ENCODE data around the gene PIK3CB.
"Not testable (repeated sequence)": the region's sequence is repeated elsewhere in the genome, so short reads cannot be mapped to it uniquely, and the experiment has no call there.

Gene PIK3CB

DNA sequence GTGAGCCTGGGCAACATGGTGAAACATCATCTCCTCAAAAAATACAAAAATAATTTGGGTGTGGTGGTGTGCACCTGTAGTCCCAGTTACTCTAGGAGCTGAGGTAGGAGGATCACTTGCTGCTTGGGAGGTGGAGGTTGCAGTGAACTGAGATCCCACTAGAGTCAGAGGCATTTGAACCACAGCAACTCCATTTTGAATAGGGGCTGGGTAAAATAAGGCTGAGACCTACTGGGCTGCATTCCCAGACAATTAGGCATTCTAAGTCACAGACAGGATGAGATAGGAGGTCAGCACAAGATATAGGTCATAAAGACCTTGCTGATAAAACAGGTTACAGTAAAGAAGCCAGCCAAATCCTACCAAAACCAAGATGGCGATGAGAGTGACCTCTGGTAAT is 12.1 kb upstream of the PIK3CB start:
- not testable (repeated sequence) for DNase-seq (ENCODE audit: low spot score)

DNA sequence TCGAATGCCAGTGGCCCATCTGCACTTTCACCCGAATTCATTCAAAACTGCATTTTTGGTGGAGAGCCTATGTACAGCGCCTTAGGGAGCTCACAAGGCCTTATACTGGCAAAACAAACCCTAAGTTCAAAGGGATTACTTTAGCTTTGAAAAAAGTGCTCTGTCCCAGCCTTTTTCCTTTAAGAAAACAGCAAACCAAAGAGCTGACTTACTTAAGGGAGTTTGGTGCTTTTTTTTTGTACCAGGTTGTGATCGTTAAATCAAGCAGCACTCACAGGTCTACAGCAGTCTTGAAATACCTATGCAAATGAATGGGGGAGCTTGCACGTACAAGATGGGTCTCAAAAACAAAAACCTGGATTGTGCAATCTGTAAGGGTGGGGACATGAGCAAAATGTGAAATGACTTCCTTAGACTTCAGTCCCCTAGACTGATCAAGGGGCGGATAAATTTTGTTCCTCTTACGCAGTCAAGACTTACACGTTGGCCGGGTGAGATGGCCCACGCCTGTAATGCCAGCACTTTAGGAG is 11.6 kb upstream of the PIK3CB start:
- no peak for DNase-seq (ENCODE audit: low spot score)

DNA sequence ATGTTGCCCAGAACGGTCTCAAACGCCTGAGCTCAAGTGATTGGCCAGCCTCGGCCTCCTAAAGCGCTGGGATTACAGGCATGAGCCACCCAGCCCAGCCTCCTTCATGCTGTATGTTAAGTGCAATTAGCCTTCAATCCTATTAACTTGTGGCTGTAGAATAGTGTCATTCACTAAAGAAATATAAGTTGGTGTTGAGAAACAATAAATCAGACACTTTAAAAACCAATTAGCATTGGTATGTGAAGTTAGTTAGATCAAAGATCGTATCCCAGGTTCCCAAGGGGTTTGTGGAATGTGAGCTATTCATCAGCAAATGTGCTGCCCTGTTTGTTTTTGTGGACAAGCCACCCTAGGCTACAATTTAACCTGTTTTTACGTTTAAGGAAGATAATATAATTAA is 11.0 kb upstream of the PIK3CB start:
- DNase-seq (ENCODE audit: low spot score) = no peak

DNA sequence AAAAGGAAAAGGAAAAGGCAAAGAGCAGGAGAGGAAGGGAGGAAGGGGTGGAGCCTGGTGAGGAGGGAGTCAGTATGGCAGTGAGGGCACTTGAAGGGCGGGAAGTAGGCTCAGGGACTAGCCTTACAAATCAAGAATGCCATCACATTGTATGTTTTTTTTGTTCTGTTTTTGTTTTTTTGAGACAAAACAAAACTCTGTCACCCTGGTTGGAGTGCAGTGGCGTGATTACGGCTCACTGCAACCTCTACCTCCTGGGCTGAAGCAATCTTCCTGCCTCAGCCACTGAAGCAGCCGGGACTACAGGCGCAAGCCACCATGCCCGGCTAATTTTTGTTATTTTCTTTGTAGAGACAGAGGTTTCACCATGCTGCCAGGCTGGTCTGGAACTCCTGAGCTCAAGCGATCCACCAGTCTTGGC is 10.5 kb upstream of the PIK3CB start:
- DNase-seq (ENCODE audit: low spot score) = no peak

DNA sequence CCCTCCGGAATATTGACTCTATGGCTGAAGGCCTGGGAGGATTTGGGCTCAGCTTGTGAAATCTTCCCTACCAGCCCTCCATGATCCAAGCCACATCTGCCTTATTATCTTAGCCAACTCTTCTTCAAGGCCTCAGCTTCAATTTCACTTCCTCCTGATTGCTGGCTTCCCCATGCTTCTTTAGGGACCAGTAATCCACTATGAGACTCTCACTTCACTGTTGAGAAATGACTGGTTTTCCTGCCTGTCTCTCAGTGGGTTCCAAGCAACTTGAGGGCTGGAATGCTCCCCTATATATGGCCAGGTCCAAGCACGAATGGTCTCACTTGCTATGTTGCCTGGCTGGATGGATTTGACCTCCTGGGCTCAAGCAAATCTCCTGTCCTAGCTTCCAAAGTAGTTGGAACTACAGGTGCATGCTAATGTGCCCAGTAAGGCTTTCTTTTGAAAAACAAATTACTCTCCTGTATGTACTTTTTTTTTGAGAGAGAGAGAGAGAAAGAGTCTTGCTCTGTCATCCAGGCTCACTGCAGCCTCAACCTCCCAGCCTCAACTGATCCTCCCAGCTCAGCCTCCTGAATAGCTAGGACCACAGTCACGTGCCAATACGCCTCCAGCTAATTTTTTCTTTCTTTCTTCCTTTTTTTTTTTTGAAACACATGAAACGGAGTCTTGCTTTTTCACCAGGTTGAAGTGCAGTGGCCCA is 7.9 kb upstream of the PIK3CB start:
- DNase-seq (ENCODE audit: low spot score) = no peak

DNA sequence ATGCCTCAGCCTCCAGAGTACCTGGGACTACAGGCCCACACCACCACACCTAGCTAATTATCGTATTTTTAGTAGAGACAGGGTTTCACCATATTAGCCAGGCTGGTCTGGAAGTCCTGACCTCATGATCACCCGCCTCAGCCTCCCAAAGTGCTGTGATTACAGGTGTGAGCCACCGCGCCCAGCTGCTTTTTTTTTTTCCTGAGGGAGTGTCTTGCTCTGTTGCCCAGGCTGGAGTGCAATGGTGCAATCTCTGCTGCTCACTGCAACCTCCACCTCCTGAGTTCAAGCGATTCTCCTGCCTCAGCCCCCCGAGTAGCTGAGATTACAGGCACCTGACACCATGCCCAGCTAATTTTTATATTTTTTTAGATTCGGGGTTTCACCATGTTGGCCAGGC is 3.7 kb upstream of the PIK3CB start:
- not testable (repeated sequence) for DNase-seq (ENCODE audit: low spot score)

DNA sequence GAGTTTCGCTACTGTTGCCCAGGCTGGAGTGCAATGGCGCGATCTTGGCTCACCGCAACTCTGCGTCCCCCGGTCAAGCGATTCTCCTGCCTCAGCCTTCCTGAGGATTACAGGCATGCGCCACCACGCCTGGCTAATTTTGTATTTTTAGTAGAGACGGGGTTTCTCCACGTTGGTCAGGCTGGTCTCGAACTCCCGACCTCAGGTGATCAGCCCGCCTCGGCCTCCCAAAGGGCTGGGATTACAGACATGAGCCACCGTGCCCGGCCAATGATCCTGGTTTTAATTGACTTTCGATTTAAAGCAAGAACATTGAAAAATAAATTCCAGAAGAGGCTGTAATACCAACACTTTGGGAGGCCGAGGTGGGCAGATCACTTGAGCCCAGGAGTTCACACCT is 1.1 kb upstream of the PIK3CB start:
- DNase-seq (ENCODE audit: low spot score) = not testable (repeated sequence)

DNA sequence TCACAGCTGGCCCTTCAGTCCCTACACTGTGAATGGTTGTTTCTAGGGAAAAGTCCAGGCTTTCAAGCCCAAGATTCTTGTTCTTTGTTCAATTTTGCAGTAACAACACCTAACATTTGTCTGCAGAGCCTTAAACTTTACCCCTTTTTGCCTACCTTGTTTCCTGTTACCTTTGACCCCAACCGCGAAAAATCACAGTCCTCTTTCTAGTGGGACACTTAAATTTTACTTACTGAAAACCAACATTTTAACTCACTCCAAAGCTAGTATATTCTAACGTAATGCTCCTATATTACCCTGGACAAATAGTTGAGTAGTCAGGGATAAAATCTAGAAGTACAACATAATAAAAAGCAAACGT is 649 bp upstream of the PIK3CB start:
- no peak for DNase-seq (ENCODE audit: low spot score)

DNA sequence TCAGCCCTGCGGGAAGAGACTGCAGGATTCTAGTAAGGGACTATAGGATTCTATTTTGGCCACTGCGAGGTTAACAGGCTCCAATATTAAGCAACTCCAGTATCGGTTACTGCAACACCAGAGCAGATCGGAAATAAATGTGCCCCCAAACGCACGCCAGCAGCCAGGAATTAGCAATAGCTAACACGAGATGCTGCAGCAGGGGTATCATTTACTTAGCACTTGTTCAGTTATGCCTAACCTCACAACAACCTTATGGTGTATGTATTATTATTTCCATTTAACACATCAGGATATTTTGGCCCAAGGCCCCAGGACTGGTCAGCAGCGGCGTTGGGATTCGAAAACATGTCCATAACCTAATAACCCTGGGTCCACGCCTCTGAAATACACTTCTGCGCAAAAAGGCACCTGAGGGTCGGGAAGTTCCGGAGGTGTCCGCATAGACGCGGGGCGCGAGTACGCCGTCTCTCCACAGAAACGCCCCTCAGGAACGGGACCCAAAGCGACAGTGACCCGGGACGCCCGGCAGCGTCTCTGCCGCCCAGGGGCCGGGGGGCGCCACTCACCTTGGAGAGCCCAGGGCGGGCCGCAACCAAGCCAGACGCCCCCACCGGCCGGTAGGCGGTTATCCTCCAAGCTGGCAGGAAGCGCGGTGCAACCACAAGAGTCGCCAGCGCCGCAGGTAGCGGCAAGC is 681 bp downstream of the PIK3CB start:
- DNase-seq (ENCODE audit: low spot score) = peak; percentile 66

DNA sequence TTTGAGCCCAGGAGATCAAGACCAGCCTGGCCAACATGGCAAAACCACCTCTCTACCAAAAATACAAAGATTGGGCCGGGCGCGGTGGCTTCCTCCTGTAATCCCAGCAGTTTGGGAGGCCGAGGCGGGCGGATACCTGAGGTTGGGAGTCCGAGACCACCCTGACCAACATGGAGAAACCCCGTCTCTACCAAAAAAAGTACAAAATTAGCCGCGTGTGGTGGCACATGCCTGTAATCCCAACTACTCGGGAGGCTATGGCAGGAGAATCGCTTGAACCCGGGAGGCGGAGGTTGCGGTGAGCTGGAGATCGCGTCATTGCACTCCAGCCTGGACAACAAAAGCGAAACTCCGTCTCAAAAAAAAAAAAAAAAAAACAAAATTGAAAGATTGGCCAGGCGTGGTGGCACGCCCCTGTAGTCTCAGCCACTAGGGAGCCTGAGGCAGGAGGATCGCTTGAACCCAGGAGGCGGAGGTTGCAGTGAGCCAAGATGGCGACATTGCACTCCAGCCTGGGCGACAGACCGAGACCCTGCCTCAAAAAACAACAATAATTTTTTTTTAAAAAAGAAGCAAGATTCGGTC is 2.2 kb downstream of the PIK3CB start:
- DNase-seq (ENCODE audit: low spot score) = not testable (repeated sequence)

DNA sequence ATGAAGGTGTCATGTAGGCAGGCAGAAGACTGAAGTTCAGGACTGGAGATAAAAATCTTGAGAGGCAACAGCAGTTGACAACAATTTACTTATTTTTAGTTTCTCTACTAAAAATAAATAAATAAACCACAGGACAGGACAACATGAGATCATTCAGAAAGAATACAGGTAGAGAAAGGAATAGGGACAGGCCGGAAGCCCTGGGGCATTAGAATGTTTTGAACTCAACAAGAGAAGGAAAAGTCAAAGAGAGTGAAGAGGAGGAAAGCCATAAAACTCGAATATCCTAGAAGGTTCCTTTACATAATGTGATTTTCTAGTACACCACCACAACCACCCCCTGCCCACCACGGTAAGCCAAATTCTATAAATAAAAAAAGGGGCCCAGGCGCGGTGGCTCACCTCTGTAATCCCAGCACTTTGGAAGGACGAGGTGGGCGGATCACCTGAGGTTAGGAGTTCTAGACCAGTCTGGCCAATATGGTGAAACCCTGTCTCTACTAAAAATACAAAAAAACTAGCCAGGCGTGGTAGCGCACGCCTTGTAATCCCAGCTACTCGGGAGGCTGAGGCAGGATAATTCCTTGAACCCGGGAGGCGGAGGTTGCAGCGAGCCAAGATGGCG is 4.7 kb downstream of the PIK3CB start:
- no peak for DNase-seq (ENCODE audit: low spot score)

DNA sequence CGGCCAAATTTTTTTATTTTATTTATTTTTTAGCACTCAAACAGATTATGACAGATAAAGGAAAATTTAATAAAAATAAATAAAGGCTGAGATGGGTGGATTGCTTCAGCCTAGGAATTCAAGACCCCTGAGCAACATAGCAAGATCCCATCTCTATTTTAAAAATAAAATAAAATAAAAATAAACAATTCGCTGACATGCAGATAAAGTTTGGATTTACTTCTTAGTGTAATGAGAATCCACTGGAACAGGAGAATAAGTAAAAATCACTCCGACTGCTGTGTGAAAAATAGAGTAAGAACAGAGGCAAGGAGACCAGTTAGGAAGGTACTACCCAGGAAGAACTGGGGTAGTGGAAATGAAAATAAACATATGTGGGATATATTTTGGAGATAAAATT is 5.6 kb downstream of the PIK3CB start:
- no peak for DNase-seq (ENCODE audit: low spot score)

DNA sequence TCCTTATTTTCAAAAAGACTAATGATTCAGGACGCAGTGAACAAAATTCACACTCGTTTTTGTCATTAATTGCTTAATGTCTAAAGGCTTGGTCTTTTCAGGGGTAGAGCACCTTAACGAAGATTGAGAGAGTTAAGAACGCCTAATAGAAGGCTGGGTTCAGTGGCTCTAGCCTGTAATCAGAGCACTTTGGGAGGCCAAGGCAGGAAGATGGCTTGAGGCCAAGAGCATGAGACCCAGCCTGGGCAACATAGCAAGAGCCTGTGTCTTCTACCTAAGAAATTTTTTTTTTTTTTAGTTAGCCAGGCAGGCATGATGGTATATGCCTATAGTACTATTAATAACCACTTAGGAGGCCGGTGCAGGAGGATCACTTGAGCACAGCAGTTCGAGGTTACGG is 7.5 kb downstream of the PIK3CB start:
- no peak for DNase-seq (ENCODE audit: low spot score)

DNA sequence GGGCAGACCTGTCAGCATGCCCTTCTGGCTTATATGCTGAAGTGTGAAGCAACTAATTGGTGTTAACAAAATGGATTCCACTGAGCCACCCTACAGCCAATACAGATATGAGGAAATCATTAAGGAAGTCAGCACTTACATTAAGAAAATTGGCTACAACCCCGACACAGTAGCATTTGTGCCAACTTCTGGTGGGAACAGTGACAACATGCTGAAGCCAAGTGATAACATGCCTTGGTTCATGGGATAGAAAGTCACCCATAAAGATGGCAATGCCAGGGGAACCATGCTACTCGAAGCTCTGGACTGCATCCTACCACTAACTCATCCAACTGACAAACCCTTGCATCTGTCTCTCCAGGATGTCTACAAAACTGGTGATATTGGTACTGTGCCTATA is 9.4 kb downstream of the PIK3CB start:
- no peak for DNase-seq (ENCODE audit: low spot score)

DNA sequence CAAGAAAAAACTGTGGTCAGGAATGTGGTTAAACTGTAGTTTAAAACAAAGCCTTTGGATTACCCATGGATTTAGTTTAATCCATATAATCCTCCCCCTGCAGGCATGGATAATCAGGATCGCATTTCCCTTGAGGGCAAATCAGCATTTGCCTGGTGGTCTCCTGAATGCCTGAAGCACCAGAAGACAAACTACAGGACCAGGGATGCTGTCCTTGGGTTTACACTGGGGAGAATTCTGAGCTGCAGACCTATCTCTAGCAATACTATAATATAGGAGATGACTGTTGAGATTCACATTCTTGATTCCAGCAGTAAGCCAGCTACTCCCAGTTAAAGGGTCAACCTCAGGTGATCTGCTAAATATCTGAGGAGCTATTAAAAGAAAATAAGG is 10.6 kb downstream of the PIK3CB start:
- DNase-seq (ENCODE audit: low spot score) = no peak

DNA sequence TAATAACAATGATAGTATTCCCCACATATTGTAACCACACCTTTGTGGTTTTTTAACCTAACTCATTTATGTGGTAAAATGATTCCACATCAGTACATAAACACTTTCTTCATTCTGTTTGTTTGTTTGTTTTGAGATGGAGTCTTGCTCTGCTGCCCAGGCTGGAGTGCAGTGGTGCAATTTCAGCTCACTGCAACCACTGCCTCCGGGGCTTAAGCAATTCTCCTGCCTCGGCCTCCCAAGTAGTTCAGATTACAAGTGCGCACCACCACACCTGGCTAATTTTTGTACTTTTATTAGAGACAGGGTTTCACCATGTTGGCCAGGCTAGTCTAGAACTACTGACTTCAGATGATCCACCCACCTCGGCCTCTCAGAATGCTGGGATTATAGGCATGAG is 14.3 kb downstream of the PIK3CB start:
- not testable (repeated sequence) for DNase-seq (ENCODE audit: low spot score)

DNA sequence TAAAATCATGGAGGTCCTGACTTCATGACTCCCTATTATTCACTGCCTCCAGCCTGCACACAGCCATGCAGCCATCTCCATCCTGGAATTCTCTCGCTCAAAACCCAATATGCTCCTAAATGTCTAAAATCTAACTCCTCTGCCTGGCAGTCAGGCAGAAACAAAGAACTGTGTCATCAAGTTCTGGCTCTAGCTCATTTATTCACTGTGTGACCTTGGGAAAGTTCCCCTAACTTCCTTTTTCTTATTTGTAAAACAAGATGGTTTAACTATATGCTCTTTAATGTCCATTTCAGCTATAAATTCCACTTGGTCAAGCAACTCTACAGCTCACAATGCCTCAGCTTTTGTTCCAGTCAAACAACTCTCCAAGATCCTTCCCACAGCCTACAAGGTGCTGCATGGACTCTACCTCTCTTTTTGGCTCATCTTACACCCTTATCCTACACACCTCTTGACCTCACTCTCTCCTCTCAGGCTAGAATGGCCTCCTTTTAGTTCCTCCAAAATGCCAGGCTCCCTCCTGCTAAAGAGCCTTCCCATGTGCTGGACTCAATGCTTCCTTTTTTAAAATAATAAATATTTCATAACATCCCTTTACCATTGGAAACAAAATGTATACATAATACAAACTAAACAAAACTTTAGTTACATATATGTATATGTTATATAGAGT is 16.4 kb downstream of the PIK3CB start:
- no peak for DNase-seq (ENCODE audit: low spot score)

DNA sequence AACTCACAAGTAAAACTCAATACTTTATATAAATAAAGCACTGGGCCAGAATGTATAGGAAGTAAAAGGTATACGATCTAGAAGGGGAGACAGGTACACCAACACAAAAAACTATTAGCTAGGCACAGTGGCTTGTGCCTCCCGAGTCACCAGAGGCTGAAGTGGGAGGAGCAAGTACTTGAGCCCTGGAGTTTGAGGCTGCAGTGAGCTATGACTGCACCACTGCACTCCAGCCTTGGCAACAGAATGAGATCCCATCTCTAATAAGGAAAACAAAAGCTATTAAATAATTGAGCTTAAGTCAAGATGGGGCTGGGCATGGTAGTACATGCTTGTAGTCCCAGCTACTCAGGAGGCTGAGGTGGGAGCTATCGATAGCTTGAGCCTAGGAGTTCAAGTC is 17.0 kb downstream of the PIK3CB start:
- DNase-seq (ENCODE audit: low spot score) = no peak

DNA sequence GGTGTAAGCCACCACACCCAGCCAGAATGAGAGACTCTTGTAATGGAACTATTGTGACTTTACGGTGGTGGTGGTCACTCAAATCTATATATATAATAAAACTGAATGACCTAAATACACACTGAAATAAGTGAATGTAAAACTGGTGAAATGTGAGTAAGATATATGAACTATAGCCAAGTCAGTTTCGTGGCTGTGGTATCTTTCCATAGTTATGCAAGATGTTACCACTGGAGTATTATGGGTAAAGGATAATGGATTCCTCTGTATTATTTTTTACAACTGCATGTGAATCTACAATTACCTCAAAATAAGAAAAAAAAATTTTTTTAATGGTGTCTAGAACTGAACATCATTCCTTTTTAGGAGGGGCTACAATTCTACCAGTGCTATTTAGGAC is 21.9 kb downstream of the PIK3CB start:
- DNase-seq (ENCODE audit: low spot score) = no peak

DNA sequence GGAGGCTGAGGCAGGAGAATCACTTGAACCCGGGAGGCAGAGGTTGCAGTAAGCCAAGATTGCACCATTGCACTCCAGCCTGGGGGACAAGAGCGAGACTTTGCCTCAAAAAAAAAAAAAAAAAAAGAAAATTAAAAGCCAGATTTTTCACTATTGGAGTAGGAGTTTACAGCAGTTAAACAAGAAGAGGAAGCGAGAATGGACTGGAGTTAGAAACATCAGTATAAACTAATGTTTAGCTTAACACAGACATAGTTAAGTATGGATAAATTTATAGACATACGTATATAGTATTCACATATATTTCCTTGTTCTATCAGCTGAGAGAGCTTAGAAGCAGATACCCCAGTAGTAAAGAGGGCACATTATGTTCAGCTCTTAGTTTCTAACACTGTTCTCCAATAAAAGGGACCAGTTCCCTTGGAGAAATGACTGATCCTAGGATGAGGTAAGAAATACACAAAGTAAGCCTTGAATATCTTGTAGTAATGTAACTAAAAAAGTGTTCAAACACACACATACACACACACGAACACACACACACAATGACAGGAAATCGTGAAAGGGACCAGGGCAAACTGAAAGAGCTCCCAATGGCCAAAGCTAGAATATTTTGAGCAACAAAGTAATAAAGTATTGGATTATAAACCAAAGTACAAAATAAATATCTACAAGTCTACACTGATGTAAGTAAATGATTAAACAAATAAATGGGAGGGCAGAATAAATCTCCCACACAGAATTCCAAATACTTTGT is 25.1 kb downstream of the PIK3CB start:
- DNase-seq (ENCODE audit: low spot score) = no peak

DNA sequence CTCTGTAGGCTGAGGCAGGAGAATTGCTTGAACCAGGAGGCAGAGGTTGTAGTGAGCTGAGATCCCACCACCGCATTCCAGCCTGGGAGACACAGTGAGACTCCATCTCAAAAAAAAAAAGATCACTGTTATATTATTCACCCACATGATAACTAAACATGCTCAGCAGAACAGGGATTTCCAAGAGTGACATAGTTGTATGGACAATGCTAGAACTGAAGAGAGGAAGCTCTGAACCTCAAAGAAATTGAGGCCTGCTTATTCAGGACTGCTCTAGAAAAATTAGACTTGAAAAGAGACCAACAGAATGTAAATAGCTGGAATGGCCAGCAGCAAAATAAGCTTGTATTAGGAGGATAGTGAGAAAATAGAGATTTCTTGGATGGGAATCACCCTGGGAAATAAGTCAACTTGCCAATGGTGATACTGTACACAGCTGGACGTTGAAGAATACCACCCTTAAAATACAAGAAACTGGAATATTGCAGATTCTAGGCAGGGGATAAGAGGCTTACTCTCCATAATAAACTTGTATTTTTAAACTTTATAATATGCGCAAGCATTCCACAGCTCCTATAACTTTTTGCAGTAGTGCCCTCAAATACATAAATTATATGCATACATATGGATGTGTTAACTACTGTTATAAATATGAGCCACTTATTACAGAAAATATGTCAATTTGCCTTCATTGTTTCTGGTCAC is 28.2 kb downstream of the PIK3CB start:
- no peak for DNase-seq (ENCODE audit: low spot score)

Measured in SW480 (cell line).